MM.1S (cell line): ENCODE measurements around the gene C1orf21.

Experiments used
- DNase-seq: peaks from one replicate; pipeline ENCODE4 v3.0.0-alpha.2; 2015
- H2AFZ ChIP-seq: fragments of 300-600 bp; sonication (generic); 2 replicates; pipeline ENCODE4 v1.6.0; 2016; ENCODE audit warnings: antibody characterized with exemption, low read length
- H3F3A ChIP-seq: fragments of 300-600 bp; sonication (generic); 2 replicates; pipeline ENCODE4 v1.6.1; 2016; ENCODE audit warnings: mild to moderate bottlenecking, antibody characterized with exemption, low read length, moderate library complexity, mixed read lengths; ENCODE audit not compliant: insufficient read depth
- H3K27ac ChIP-seq: fragments of 300-600 bp; sonication (generic); 2 replicates; pipeline ENCODE4 v1.5.1; 2016; ENCODE audit warnings: mild to moderate bottlenecking, low read length
- H3K27me3 ChIP-seq: fragments of 300-600 bp; sonication (generic); replicated peaks from 2 replicates; pipeline ENCODE4 v1.6.0; 2016; ENCODE audit warnings: low read length; ENCODE audit not compliant: insufficient read depth
- H3K36me3 ChIP-seq: fragments of 300-600 bp; sonication (generic); replicated peaks from 2 replicates; pipeline ENCODE4 v1.6.1; 2016; ENCODE audit warnings: mild to moderate bottlenecking, low read length, mixed read lengths; ENCODE audit not compliant: insufficient read depth
- H3K4me1 ChIP-seq: fragments of 300-600 bp; sonication (generic); 2 replicates; pipeline ENCODE4 v1.6.1; 2016; ENCODE audit warnings: low read length, mixed read lengths
- H3K4me2 ChIP-seq: fragments of 300-600 bp; sonication (generic); 2 replicates; pipeline ENCODE4 v1.6.0; 2016; ENCODE audit warnings: low read depth, low read length
- H3K4me3 ChIP-seq: fragments of 300-600 bp; sonication (generic); 2 replicates; pipeline ENCODE4 v1.5.1; 2016; ENCODE audit warnings: low read length, mixed read lengths
- H3K79me2 ChIP-seq: fragments of 300-600 bp; sonication (generic); 2 replicates; pipeline ENCODE4 v1.6.1; 2016; ENCODE audit warnings: mixed run types, low read length, mixed read lengths
- H3K9ac ChIP-seq: fragments of 300-600 bp; sonication (generic); 2 replicates; pipeline ENCODE4 v1.6.1; 2016; ENCODE audit warnings: low read length, mixed read lengths
- H3K9me2 ChIP-seq: fragments of 300-600 bp; sonication (generic); replicated peaks from 2 replicates; pipeline ENCODE4 v1.6.1; 2016; ENCODE audit warnings: mild to moderate bottlenecking, low read length, mixed read lengths; ENCODE audit not compliant: insufficient read depth
- H3K9me3 ChIP-seq: fragments of 300-600 bp; sonication (generic); replicated peaks from 2 replicates; pipeline ENCODE4 v1.6.1; 2016; ENCODE audit warnings: mild to moderate bottlenecking, low read length, mixed read lengths; ENCODE audit not compliant: insufficient read depth
- H4K20me1 ChIP-seq: fragments of 300-600 bp; sonication (generic); 2 replicates; pipeline ENCODE4 v1.6.1; 2016; ENCODE audit warnings: mild to moderate bottlenecking, low read length, moderate library complexity, mixed read lengths; ENCODE audit not compliant: insufficient read depth
- EZH2 ChIP-seq: fragments of 300-600 bp; sonication (generic); optimal IDR thresholded peaks from 2 replicates; pipeline ENCODE3; 2017; ENCODE audit warnings: low read depth, mild to moderate bottlenecking, antibody characterized with exemption, low read length, mixed read lengths
- EZH2phosphoT487 ChIP-seq: fragments of 300-600 bp; sonication (generic); IDR thresholded peaks from 2 replicates; pipeline ENCODE4 v1.6.1; 2018; ENCODE audit warnings: antibody characterized with exemption, low read length
- TF ChIP-seq, protein P1 (sequence below): fragments of 300-600 bp; sonication (generic); IDR thresholded peaks from 2 replicates; pipeline ENCODE4 v1.5.1; 2016; ENCODE audit warnings: antibody characterized with exemption, low read length, mixed read lengths

The C1orf21 gene

DNA sequence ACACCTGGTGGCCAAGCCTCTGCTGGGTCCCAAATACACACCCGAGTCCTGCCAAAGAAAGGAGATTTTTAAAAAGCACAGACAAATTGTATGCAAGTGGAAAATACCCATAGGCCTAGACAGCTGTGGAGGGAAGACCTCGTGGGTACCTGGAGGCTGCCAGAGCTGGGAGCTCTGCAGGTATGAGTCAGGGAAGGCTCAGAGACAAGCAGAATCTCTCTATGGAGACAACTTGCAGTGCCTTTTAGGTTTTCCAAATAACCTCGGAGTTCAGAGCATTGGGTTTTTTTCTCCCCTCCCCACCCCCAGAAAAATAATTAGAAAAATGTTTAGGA lies 240.1 kb downstream of the C1orf21 start:
- Histone ChIP-seq H3F3A (no peaks in the 10 kb centered on the region), H3K27ac (no peak overlapping the region), H3K4me1 (no peaks in the 10 kb centered on the region), H4K20me1 (no peaks in the 10 kb centered on the region), H3K9me3 (no peaks in the 10 kb centered on the region), H3K9me2 (no peaks in the 10 kb centered on the region), H3K4me2 (no peak overlapping the region), H3K9ac (no peak overlapping the region), H3K27me3 (no peaks in the 10 kb centered on the region), H3K36me3 (no peaks in the 10 kb centered on the region), H3K4me3 (no peak overlapping the region), H2AFZ (no peak overlapping the region), H3K79me2 (no peaks in the 10 kb centered on the region)
- no peak for DNase-seq
- TF ChIP-seq, protein P1, sequence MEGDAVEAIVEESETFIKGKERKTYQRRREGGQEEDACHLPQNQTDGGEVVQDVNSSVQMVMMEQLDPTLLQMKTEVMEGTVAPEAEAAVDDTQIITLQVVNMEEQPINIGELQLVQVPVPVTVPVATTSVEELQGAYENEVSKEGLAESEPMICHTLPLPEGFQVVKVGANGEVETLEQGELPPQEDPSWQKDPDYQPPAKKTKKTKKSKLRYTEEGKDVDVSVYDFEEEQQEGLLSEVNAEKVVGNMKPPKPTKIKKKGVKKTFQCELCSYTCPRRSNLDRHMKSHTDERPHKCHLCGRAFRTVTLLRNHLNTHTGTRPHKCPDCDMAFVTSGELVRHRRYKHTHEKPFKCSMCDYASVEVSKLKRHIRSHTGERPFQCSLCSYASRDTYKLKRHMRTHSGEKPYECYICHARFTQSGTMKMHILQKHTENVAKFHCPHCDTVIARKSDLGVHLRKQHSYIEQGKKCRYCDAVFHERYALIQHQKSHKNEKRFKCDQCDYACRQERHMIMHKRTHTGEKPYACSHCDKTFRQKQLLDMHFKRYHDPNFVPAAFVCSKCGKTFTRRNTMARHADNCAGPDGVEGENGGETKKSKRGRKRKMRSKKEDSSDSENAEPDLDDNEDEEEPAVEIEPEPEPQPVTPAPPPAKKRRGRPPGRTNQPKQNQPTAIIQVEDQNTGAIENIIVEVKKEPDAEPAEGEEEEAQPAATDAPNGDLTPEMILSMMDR = no peak
- TF ChIP-seq EZH2phosphoT487 (no peak), EZH2 (no peak)

GRCh38 chr1:184629266-184629665 lies 242.4 kb downstream of the C1orf21 start:
- no peak for DNase-seq
- H3K9ac ChIP-seq = no peak overlapping the region
- H3K27ac ChIP-seq = no peak overlapping the region
- H3K79me2 ChIP-seq = no peaks in the 10 kb centered on the region
- TF ChIP-seq, protein P1 = no peak
- TF ChIP-seq EZH2phosphoT487 (no peak), EZH2 (no peak)
- H3K36me3 ChIP-seq = no peaks in the 10 kb centered on the region
- no peaks in the 10 kb centered on the region for H3K9me2 ChIP-seq
- H3K4me2 ChIP-seq = no peak overlapping the region
- H3F3A ChIP-seq = no peaks in the 10 kb centered on the region
- no peaks in the 10 kb centered on the region for H4K20me1 ChIP-seq
- H2AFZ ChIP-seq = no peak overlapping the region
- H3K4me1 ChIP-seq = no peaks in the 10 kb centered on the region
- no peaks in the 10 kb centered on the region for H3K9me3 ChIP-seq
- no peak overlapping the region for H3K4me3 ChIP-seq
- H3K27me3 ChIP-seq = no peaks in the 10 kb centered on the region

GRCh38 chr1:184630679-184631060 lies 243.8 kb downstream of the C1orf21 start:
- H3K4me3 ChIP-seq = no peak overlapping the region
- no peaks in the 10 kb centered on the region for H3F3A ChIP-seq

More at GRCh38 chr1:184630679-184631060, 243.8 kb downstream of the C1orf21 start:
- H3K9ac ChIP-seq = no peak overlapping the region
- H3K9me3 ChIP-seq = no peaks in the 10 kb centered on the region
- no peaks in the 10 kb centered on the region for H3K79me2 ChIP-seq
- no peak for DNase-seq
- H3K27ac ChIP-seq = no peak overlapping the region
- no peaks in the 10 kb centered on the region for H3K27me3 ChIP-seq
- H3K4me1 ChIP-seq = no peaks in the 10 kb centered on the region
- TF ChIP-seq EZH2phosphoT487 (no peak), EZH2 (no peak)
- TF ChIP-seq, protein P1 = no peak
- no peaks in the 10 kb centered on the region for H4K20me1 ChIP-seq
- H3K36me3 ChIP-seq = no peaks in the 10 kb centered on the region
- no peak overlapping the region for H3K4me2 ChIP-seq
- no peaks in the 10 kb centered on the region for H3K9me2 ChIP-seq
- no peak overlapping the region for H2AFZ ChIP-seq
